NCI-H1105 (cell line): ENCODE data around the gene ACTR1A.
A peak's percentile ranks its signal among the peaks of the same experiment; 100 is the strongest.
"Not testable (repeated sequence)": the region's sequence is repeated elsewhere in the genome, so short reads cannot be mapped to it uniquely, and the experiment has no call there.

Source experiments
- DNase-seq: peaks from one replicate; lab custom pipeline; 2025; lab: John Stamatoyannopoulos, UW

Gene ACTR1A

GRCh38 chr10:102514487-102515311 is 12.2 kb upstream of the ACTR1A start:
- no peak for DNase-seq

DNA sequence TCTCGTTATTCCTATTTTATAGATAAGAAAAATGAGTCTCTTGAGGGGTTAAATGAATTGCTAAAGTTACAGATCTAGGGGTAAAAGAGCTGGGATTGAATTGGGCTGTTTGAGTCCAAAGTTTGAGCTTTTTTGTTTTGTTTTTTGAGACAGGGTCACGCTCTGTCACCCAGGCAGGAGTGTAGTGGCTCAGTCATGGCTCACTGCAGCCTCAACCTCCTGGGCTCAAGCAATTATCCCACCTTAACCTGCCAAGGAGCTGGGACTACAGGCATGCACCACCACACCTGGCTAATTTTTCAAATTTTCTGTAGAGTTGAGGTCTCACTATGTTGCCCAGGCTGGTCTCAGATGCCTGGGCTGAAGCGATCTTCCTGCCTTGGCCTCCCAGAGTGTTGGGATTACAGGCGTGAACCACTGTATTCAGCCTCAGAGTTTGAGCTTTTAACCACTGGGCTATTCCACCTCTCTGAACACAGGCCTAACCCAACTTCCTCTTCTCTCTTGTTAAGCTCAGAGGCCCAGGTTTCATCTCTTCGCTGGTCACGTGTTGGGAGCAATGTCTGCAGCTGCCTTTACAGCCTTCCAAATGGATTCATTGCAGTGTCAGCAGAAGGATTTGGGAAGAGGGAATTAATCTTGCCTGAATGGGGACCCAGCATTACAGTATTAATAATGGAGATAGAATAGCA is 9.2 kb upstream of the ACTR1A start:
- DNase-seq: no peak

- DNase-seq: no peak
Observed at GRCh38 chr10:102509387-102509786, 6.9 kb upstream of the ACTR1A start.

DNA sequence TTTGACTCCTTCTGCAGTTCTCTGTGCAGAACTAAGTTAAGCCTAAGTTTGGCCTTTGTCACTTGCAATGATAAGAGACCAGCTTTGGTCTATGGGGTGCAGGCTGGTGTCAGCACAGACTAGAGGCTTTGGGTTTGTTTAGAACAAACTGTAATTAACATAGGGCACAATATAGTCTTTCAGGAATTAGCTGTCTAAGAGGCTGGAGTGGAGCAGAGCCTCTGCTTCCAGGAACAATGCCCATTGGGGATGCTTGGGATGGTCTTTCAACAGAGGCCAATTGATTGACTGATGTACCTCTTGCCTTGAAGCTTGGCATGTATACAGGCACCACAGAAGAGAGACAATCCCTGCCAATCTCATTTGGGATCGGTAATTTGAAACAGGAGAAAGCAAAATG is 6.0 kb upstream of the ACTR1A start:
- DNase-seq: no peak

DNA sequence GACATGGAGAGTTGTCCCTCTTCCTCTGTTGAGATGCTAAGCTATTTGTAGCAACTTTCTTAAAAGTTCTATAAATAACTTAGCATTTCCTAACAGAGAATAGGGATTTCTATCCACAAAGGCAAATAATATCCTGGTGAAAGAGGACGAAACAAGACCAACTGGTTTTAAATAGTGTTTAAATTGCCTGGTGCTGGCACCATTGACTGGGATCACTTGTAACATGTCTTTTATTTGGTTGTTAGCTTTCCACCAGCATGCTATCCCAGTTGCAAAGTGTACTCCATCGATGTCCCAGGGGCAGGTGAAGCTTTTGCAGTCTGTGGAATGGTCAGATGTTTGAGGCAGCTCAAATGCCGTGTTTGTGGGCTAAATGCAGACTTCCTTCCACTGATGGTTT is 5.0 kb upstream of the ACTR1A start:
- DNase-seq: no peak

GRCh38 chr10:102505462-102506115 is 3.1 kb upstream of the ACTR1A start:
- no peak for DNase-seq

- DNase-seq: no peak
Observed at GRCh38 chr10:102504976-102505300, 2.4 kb upstream of the ACTR1A start.

DNA sequence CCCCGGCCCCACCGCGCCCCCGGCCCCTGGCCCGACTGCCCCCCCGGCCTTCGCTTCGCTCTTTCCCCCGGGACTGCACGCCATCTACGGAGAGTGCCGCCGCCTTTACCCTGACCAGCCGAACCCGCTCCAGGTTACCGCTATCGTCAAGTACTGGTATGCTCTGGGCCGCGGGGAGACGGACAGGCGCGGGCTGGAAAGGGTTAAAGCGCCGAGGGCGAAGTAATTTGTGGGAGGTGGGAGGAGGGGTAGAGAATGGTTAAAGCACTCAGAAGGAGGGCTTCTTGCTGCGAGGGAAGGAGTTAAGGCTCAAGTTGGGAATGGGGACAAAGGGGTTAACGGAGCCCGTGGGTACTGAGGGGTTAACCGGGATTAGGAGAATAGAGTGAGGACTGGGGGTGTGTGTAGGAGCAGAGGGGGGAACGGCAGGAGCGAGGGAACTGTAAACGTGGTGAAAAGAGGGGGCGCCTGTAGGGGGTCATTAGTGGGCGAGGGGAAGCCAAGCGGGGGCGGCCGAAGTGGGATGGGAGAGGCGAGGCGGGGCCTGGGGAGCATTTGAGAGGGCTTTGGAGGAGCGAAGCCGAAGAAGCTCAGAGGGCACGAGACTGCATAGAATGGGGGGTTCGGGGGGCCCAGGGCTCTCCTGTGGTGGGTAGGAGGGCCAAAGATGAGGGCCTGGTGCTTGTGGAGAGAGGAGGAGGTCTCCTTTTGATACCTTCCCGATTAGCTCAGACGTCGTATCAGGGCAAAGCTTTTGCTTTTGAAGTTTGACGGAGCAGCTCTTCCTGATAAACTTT is 1.9 kb upstream of the ACTR1A start:
- DNase-seq: no peak

- peak; percentile 94 for DNase-seq
Observed at GRCh38 chr10:102503264-102504178, 1.0 kb upstream of the ACTR1A start, which contains the start of gene SUFU. Gene SUFU, plus strand, starts transcription at chr10:102503972. Its CDS starts 181 bp downstream, at chr10:102504153.

DNA sequence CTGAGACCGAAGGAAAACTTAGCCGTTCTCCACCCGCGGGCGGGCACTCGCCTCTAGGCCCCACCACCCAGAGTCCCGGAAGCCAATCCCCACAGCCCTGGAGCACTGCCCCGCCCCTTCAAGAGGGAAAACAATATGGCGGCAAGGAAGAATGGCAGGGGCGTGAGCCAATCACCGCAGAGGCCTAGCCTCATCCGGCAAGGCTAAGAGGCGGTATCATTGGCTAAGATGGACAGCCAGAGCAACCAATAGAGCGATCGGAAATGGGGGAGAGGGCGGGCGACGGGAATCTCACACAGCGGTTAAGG is 529 bp downstream of the ACTR1A start:
- peak; percentile 85 for DNase-seq

GRCh38 chr10:102501201-102502028 is 1.1 kb downstream of the ACTR1A start:
- DNase-seq: no peak

DNA sequence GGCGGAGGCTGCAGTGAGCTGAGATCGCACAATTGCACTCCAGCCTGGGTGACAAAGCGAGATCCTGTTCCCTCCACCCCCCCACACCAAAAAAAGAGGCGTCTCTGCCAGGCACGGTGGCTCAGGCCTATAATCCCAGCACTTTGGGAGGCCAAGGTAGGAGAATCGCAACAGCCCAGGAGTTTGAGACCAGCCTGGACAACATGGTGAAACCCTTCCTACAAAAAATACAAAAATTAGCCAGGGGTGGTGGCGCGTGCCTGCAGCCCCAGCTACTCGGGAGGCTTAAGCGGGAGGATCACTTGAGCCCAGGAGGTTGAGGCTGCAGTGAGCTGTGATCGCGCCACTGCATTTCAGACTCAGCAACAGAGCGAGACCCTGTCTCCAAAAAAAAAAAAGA is 1.8 kb downstream of the ACTR1A start:
- not testable (repeated sequence) for DNase-seq

DNA sequence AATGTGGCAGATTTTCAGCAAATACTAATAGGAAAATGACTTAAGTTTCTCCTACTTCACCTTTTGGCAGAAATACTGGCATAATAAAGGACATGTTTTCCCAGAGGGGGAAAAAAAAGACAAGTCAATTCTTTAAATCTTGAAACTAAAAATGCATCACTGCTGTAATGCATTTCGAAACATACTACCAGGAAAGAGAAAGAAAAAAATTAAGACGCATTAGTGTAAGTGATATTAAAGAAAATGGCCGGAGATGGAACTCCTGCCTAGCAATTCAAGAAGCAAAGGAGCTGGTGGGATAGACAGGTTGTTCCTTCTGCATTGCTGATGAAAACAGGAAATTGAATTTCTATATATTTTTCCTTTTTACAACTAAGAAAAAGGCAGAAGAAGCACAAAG is 3.2 kb downstream of the ACTR1A start:
- no peak for DNase-seq

DNA sequence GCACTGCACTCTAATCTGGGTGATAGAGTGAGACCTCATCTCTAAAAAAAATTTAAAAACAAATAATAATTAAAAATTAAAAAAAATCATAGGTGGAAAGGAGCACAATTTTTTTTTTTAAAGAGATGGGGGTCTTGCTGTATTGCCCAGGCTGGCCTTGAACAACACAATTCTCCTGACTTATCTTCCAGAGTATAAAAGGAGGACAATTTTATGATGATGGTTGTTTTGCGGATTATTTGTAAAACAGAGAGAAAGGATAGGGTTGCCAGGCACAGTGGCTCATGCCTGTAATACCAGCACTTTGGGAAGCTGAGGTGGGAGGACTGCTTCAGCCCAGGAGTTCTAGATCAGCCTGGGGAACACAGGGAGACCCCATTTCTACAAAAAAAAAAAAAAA is 5.0 kb downstream of the ACTR1A start:
- no peak for DNase-seq

GRCh38 chr10:102493771-102494170 is 8.7 kb downstream of the ACTR1A start:
- DNase-seq: no peak

GRCh38 chr10:102492983-102493382 is 9.5 kb downstream of the ACTR1A start:
- no peak for DNase-seq

GRCh38 chr10:102492344-102492939 is 10.1 kb downstream of the ACTR1A start:
- no peak for DNase-seq

GRCh38 chr10:102491136-102491535 is 11.4 kb downstream of the ACTR1A start:
- DNase-seq: no peak

DNA sequence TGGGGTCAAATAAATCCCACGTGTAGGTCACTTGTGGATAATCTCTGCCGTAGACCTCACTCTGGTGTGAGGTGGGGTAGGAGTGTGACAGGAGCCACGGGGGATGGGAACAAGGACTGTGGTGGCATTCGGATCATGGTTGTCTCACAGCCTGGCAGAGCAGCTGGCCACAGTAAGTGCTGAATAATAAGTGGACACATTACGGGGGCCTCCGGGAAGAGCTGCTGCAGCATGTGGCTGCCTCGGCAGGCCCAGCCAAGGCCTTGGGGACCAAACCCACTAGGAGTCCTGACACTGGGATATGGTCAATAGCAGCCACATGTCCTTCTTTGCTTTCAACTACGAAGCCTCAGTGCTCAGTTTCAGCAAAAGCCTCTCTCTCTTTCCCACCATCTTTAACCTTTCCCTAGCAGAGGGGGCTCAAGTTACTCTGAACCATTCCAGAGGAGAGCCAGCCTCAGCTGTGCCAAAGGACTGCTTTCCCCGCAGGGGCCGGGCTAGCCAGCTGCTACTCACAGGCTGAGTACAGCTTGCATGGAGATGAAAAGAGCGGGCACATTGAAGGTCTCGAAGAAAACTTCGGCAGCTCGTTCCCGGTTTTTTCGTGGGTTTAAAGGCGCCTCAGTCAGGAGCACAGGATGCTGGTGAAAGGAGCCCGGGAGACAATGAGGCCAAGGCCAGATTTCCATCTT is 17.3 kb downstream of the ACTR1A start:
- DNase-seq: no peak
